Brain microvascular endothelial cell (primary cell): ENCODE results near the gene ZNF142.

Source experiments
- DNase-seq: peaks from one replicate; pipeline ENCODE4 v3.0.0-alpha.2; 2020
- H3K27ac ChIP-seq: fragments of 250-450 bp; sonication (Bioruptor Pico); 2 replicates; pipeline ENCODE4 v1.5.1; 2020; ENCODE audit warnings: mild to moderate bottlenecking, moderate library complexity
- H3K27me3 ChIP-seq: fragments of 250-450 bp; sonication (Bioruptor Pico); replicated peaks from 2 replicates; pipeline ENCODE4 v1.5.1; 2020; ENCODE audit warnings: mild to moderate bottlenecking
- H3K36me3 ChIP-seq: fragments of 250-450 bp; sonication (Bioruptor Pico); replicated peaks from 2 replicates; pipeline ENCODE4 v1.5.1; 2020; ENCODE audit warnings: mild to moderate bottlenecking
- H3K4me3 ChIP-seq: 2 replicates; pipeline ENCODE4 v1.5.1; 2011; ENCODE audit warnings: low read depth, mild to moderate bottlenecking, control low read depth, low read length, moderate library complexity
- in situ Hi-C: cut with HindIII; loops from 2 replicates; pipeline ENCODE4 v1.10.0; 2017; ENCODE audit warnings: low sequenced_read_pairs, low pct_ligation_motif_present
- TF ChIP-seq, protein P1 (sequence below): IDR thresholded peaks from 2 replicates; pipeline ENCODE4 v1.5.1; 2011; ENCODE audit warnings: low read depth, mild to moderate bottlenecking, moderate library complexity, low read length, control low read depth, inconsistent platforms; ENCODE audit errors: missing control alignments

Gene ZNF142

GRCh38 chr2:218626369-218626768 is 33.1 kb downstream of the ZNF142 start:
- no peaks in the 10 kb centered on the region for H3K27me3 ChIP-seq
- no peak overlapping the region for H3K27ac ChIP-seq
- no peak overlapping the region for H3K4me3 ChIP-seq
- in situ Hi-C loops: no loop called here
- no peaks in the 10 kb centered on the region for H3K36me3 ChIP-seq
- DNase-seq: no peak
- TF ChIP-seq, protein P1, sequence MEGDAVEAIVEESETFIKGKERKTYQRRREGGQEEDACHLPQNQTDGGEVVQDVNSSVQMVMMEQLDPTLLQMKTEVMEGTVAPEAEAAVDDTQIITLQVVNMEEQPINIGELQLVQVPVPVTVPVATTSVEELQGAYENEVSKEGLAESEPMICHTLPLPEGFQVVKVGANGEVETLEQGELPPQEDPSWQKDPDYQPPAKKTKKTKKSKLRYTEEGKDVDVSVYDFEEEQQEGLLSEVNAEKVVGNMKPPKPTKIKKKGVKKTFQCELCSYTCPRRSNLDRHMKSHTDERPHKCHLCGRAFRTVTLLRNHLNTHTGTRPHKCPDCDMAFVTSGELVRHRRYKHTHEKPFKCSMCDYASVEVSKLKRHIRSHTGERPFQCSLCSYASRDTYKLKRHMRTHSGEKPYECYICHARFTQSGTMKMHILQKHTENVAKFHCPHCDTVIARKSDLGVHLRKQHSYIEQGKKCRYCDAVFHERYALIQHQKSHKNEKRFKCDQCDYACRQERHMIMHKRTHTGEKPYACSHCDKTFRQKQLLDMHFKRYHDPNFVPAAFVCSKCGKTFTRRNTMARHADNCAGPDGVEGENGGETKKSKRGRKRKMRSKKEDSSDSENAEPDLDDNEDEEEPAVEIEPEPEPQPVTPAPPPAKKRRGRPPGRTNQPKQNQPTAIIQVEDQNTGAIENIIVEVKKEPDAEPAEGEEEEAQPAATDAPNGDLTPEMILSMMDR: no peak

- Histone ChIP-seq H3K27ac (no peak overlapping the region), H3K4me3 (no peak overlapping the region), H3K36me3 (no peaks in the 10 kb centered on the region), H3K27me3 (no peaks in the 10 kb centered on the region)
- no peak for DNase-seq
- TF ChIP-seq, protein P1: no peak
- in situ Hi-C loops: no loop called here
Observed at GRCh38 chr2:218623366-218623705, 36.1 kb downstream of the ZNF142 start.

DNA sequence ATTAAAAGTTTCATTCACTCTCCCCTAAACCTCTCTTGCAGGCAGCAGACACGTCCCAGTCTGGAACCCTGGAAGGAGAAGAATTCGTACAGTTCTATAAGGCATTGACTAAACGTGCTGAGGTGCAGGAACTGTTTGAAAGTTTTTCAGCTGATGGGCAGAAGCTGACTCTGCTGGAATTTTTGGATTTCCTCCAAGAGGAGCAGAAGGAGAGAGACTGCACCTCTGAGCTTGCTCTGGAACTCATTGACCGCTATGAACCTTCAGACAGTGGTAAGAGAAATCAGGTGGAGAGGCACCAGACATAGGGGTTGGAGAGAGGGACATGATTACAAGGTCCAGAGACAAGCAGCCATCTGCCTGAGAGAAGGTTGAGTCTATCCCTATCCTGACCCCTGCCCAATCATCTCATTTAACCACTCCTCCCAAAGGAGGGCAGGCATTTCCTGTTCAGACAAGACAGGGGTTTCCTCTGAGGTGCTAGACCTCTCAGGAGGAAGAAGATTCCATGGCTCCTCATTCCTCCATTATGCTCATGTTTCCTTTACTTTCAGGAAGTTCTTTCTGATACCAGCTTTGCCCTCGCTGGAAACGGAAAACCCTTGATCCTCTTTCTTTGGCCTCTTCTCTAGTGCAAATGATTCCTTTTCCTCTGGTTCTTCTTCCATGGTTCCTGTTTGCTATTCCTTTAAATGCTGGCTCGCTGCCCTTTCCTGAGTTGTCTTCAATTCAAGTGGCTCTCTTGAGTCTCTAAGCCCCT is 36.6 kb downstream of the ZNF142 start:
- DNase-seq: no peak
- Histone ChIP-seq H3K4me3 (no peak overlapping the region), H3K27ac (no peak overlapping the region), H3K36me3 (no peaks in the 10 kb centered on the region), H3K27me3 (no peaks in the 10 kb centered on the region)
- in situ Hi-C loops: no loop called here
- TF ChIP-seq, protein P1: no peak

- no peak overlapping the region for H3K27ac ChIP-seq
- no peaks in the 10 kb centered on the region for H3K27me3 ChIP-seq
- TF ChIP-seq, protein P1: no peak
- no peak for DNase-seq
- no peaks in the 10 kb centered on the region for H3K36me3 ChIP-seq
- no peak overlapping the region for H3K4me3 ChIP-seq
- in situ Hi-C loops: no loop called here
Observed at GRCh38 chr2:218621007-218621406, 38.4 kb downstream of the ZNF142 start.

DNA sequence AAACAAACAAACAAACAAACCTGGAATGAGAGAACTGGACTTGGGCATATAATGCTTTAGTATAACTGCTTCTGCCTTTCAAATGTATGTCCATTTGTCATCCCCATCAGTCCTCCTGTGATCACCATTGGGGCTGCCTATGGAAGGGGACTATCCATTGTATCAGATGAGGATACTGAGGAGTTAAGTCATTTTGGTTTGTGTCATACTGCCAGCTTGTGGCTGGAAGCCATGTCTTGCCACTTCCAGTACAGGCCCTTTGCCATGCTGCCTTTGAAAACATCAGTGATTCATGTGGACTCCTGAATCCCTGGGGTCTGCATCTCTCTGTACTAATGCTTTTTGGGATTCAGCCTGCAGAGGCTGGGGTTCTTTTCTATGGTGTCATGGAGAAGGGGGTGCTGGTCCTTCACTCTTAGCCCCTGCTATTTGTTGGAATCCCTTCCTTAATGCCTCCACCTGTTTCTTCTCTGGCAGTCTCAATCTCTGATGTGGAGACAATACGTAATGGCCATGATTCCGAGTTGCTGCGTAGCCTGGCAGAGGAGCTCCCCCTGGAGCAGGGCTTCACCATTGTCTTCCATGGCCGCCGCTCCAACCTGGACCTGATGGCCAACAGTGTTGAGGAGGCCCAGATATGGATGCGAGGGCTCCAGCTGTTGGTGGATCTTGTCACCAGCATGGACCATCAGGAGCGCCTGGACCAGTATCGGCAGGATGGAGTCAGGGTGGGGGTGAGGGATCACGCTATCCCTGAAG is 41.1 kb downstream of the ZNF142 start:
- H3K27ac ChIP-seq: no peak overlapping the region
- TF ChIP-seq, protein P1: no peak
- H3K4me3 ChIP-seq: no peak overlapping the region
- in situ Hi-C loops: no loop called here
- H3K36me3 ChIP-seq: no peaks in the 10 kb centered on the region
- DNase-seq: no peak
- H3K27me3 ChIP-seq: no peaks in the 10 kb centered on the region
